ENCODE data around the gene FRMPD2. TPM values are rescaled to one million over a fixed set of nuclear protein-coding genes. Genes with fewer than 3 reads are reported as not detected.
A peak's percentile ranks its signal among the peaks of the same experiment; 100 is the strongest.

FRMPD2 gene
- total RNA-seq, 1 donor from 2014 or later = not detected

DNA sequence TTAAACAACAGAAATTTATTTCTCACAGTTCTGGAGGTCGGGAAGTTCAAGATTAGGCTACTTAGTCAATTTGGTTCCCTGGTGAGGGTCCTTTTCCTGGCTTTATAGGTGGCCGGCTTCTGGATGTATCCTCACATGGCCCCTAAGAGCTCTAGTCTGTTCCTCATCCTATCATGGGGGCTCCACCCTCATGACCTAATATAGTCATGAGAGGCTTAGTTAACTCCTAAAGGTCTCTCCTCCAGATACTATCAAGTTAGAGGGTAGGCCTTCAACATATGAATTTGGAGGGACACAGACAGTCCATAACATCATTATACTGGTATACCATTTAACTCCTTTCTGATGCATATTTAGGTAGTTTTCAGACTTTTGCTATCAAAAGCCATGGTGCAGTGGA, 39.6 kb upstream of the FRMPD2 start:
- Histone ChIP-seq H3K36me3 (no peaks in the 10 kb centered on the region), H3K4me1 (no peaks in the 10 kb centered on the region), H3K9me3 (no peaks in the 10 kb centered on the region), H3K4me3 (no peak overlapping the region), H3K27me3 (no peaks in the 10 kb centered on the region), H3K27ac (no peak overlapping the region)
- intact Hi-C loops (cut with DNase I) = no loop called here
- TF ChIP-seq, protein P1, sequence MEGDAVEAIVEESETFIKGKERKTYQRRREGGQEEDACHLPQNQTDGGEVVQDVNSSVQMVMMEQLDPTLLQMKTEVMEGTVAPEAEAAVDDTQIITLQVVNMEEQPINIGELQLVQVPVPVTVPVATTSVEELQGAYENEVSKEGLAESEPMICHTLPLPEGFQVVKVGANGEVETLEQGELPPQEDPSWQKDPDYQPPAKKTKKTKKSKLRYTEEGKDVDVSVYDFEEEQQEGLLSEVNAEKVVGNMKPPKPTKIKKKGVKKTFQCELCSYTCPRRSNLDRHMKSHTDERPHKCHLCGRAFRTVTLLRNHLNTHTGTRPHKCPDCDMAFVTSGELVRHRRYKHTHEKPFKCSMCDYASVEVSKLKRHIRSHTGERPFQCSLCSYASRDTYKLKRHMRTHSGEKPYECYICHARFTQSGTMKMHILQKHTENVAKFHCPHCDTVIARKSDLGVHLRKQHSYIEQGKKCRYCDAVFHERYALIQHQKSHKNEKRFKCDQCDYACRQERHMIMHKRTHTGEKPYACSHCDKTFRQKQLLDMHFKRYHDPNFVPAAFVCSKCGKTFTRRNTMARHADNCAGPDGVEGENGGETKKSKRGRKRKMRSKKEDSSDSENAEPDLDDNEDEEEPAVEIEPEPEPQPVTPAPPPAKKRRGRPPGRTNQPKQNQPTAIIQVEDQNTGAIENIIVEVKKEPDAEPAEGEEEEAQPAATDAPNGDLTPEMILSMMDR (IDR thresholded peaks at IDR 0.05) = no peak
- DNase-seq (ENCODE audit: low spot score in 2 of 2) = no peak

DNA sequence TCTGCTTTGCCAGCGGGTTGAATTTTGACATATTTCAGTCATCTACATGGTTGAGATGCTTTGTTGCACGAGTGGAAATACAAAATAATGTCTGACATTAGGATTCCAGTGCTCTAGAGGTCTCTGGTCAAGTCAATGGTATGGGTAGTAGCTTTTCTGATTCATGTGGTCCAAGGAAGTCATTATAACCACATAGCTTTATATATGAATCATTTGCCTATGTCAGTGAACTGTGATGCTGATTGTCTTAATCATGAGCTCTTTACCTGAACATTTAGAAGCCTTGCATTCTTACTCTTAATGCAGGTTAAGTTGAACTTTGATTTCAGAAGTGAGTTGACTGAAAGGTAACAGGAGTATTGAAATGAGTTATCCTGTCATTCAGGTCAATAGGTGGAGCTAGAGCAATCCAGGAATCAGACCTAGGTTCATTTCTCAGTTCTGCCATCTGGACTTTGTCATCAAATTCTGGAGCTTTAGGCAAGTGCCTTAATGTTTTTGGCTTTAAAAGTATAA, 35.3 kb upstream of the FRMPD2 start:
- TF ChIP-seq, protein P1 (IDR thresholded peaks at IDR 0.05) = no peak
- intact Hi-C loops (cut with DNase I) = loop anchor here (5.0 kb wide), 1 partner anchor 803 kb away; no protein-coding TSS in a partner anchor
- Histone ChIP-seq H3K4me3 (no peak overlapping the region), H3K27me3 (no peaks in the 10 kb centered on the region), H3K36me3 (no peaks in the 10 kb centered on the region), H3K27ac (no peak overlapping the region), H3K4me1 (peaks cover 0 to 7% of the 10 kb centered on the region in 2 donors), H3K9me3 (no peaks in the 10 kb centered on the region)
- no peak for DNase-seq (ENCODE audit: low spot score in 2 of 2)

DNA sequence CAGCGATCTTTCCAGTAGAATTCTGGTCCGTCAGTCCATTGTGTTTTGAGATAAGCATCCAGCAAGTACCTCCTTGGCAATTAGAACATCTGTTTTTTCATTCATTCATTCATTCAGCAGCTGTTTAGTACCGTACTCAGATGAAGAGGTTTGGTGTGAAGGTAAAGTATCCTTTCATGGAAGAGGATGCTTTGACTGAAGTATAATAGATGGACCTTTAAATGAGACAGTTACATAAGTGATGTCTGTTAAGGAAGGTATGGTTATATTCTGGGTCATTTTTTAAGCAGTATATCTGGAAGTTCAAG, 33.2 kb upstream of the FRMPD2 start:
- DNase-seq (ENCODE audit: low spot score in 2 of 2) = no peak
- no peak overlapping the region for H3K27ac ChIP-seq
- H3K27me3 ChIP-seq = no peaks in the 10 kb centered on the region
- H3K4me3 ChIP-seq = peak overlapping the region; percentile 88 to 99
- peaks cover 0 to 7% of the 10 kb centered on the region in 2 donors for H3K4me1 ChIP-seq
- H3K36me3 ChIP-seq = no peaks in the 10 kb centered on the region
- intact Hi-C loops (cut with DNase I) = loop anchor here (2.0 to 5.0 kb wide), 3 partner anchors 215 to 805 kb away; no protein-coding TSS in a partner anchor
- no peaks in the 10 kb centered on the region for H3K9me3 ChIP-seq
- TF ChIP-seq, protein P1 (IDR thresholded peaks at IDR 0.05) = no peak

DNA sequence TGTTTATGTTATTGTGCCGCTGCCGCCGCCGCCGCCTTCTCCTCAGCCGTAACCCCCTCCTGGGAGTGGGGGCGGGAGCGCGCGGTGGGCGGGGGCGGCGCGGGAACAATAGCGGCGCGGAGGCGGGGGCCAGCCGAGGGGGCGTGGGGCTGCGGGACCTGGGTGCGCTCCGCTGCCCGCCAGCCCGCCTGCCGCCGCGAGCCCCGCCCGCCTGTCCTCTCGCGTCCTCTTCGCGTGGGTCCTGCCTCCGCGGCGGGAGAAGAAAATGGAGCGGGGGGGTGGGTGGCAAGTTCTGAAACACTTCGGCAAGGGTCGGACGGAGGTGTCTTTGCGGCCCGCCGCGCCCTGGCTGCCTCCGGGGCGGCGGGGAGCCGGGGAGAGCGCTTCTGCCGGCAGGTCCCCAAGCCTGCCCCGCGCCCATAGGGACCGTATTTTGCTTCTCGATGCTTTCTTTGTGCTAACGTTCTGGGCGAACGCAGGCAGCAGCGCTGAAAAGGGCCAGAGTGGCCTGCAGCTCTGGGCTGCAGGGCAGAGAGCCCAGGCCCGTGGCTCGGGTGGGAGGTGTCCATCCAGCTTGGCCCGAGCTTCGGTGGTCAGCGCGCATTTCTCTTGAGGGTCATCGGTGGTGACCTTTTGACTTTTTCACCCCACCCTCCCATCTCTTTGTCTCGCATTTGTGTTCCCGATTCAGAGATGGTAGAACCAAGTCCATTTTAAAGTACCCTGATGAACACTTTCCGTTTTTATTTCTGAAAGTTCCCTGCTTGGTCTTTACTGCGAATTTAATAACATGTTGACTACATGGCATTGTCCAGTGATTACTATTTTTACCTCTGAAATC, 32.6 kb upstream of the FRMPD2 start:
- TF ChIP-seq, protein P1 (IDR thresholded peaks at IDR 0.05) = no peak
- Histone ChIP-seq H3K36me3 (no peaks in the 10 kb centered on the region), H3K4me3 (peak overlapping the region; percentile 88 to 99), H3K27me3 (no peaks in the 10 kb centered on the region), H3K4me1 (peaks cover 0 to 7% of the 10 kb centered on the region in 2 donors), H3K9me3 (no peaks in the 10 kb centered on the region), H3K27ac (peak overlapping the region; percentile 94 to 96)
- intact Hi-C loops (cut with DNase I) = loop anchor here (2.0 to 5.0 kb wide), 3 partner anchors 216 to 805 kb away; no protein-coding TSS in a partner anchor
- peak in 1 of 2 donors; percentile 78 for DNase-seq (ENCODE audit: low spot score in 2 of 2)

DNA sequence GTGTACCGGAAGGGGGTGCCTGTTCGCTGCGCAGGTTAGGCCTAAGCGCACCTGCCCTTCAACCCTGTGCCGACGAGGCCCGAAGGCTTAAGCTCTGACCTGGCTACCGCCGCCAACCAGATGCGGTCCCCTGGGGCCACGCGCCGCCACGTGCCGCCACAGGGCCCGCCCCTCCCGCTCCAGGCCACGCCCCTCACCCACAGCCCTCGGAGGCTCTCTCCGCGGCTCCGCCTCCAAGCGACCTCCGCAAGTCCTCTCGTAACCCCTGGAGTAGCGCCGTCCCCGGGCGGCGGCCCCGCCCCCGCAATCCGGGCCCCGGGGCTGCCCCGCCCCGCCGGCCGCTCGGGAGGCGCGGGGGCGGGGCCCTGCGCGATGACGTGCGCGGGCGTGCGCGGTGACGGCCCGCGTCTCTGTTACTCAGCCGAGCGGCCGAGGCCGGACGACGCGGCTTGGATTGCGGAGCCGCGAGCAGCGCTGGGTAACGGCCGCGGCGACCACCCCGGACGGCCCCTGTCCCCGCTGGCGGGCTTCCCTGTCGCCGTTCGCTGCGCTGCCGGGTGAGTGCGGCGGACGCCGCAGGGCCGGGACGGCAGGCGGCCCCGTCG, 31.9 kb upstream of the FRMPD2 start, which contains the start of gene MAPK8:
TSS of gene MAPK8 (plus strand) at position 413 of the 605 bp plus-strand sequence. CDS start 94,984 bp downstream, outside the sequence.
- Histone ChIP-seq H3K36me3 (no peaks in the 10 kb centered on the region), H3K4me3 (peak within 1 kb of the TSS; percentile 88 to 99), H3K27me3 (no peaks in the 10 kb centered on the region), H3K4me1 (peaks cover 0 to 7% of the 10 kb centered on the region in 2 donors), H3K27ac (peak within 1 kb of the TSS; percentile 94 to 96), H3K9me3 (no peaks in the 10 kb centered on the region)
- TF ChIP-seq, protein P1 (IDR thresholded peaks at IDR 0.05) = no peak
- intact Hi-C loops (cut with DNase I) = loop anchor here (2.0 to 5.0 kb wide), 3 partner anchors 216 to 806 kb away; no protein-coding TSS in a partner anchor
- DNase-seq (ENCODE audit: low spot score in 2 of 2) = peak; percentile 71 to 95

Measured in ascending aorta (tissue), 2 donors.